ENCODE measurements around the gene PNPLA1. TPM values are rescaled to one million over a fixed set of nuclear protein-coding genes. Genes with fewer than 3 reads are reported as not detected.

The PNPLA1 gene
- total and polyA plus RNA-seq, 10 of the 15 experiments (the other 5 are each of a cell fraction or from before 2014, with no cell fraction given): 0.04 TPM; not detected in 9

- BruUV-seq (replicated peaks): no TSS peak
- H3K4me1 ChIP-seq (ENCODE audit: control insufficient read depth, insufficient read depth, low read length): no peaks in the 10 kb centered on the region
- 16% methylated on average over 3 of the region's 3 CpGs for WGBS (ENCODE audit: insufficient coverage, insufficient replicate concordance, low lambda C conversion rate, missing lambda C conversion rate)
Observed at GRCh38 chr6:36322591-36322990, 52.7 kb downstream of the PNPLA1 start.

GRCh38 chr6:36323062-36323461 lies 53.2 kb downstream of the PNPLA1 start:
- SMC1A ChIA-PET (ENCODE audit: uncharacterized antibody, unreplicated experiment): no interaction called here
- no peak overlapping the region for H2AFZ ChIP-seq (ENCODE audit: control insufficient read depth, low read depth, low read length)
- H3K27me3 ChIP-seq (replicated peaks in 1 of 2; ENCODE audit: control insufficient read depth in 2 of 2, insufficient read depth in 2 of 2, low read length in 1 of 2): no peaks in the 10 kb centered on the region
- ATAC-seq: peak; percentile 48; the same call in 1 of the 3 replicates
- TF ChIP-seq CBX3 (IDR thresholded peaks at IDR 0.05; ENCODE audit: borderline replicate concordance, low read depth) (no peak), SRF (IDR thresholded peaks at IDR 0.05; ENCODE audit: low read depth in 2 of 2, low read length in 2 of 2) (no peak), RUNX3 (IDR thresholded peaks at IDR 0.05; ENCODE audit: low read length) (no peak), BMI1 (IDR thresholded peaks at IDR 0.05; ENCODE audit: borderline replicate concordance) (peak; percentile 92), FOXK2 (IDR thresholded peaks at IDR 0.05) (no peak)
- no peak for FAIRE-seq
- WGBS (ENCODE audit: insufficient coverage, insufficient replicate concordance, low lambda C conversion rate, missing lambda C conversion rate): 40% methylated on average over 8 of the region's 8 CpGs
- no peaks in the 10 kb centered on the region for H3K9me3 ChIP-seq (replicated peaks; ENCODE audit: control insufficient read depth, insufficient read depth, low read length)
- H3K9ac ChIP-seq (ENCODE audit: control insufficient read depth, insufficient read depth, low read length): no peak overlapping the region
- intact Hi-C loops (cut with micrococcal nuclease; ENCODE audit: unreplicated experiment): no loop called here
- H3K4me2 ChIP-seq (ENCODE audit: control insufficient read depth, insufficient read depth): no peak overlapping the region
- no peaks in the 10 kb centered on the region for H4K20me1 ChIP-seq (ENCODE audit: control insufficient read depth, insufficient read depth)
- H3K4me1 ChIP-seq (ENCODE audit: control insufficient read depth, insufficient read depth, low read length): no peaks in the 10 kb centered on the region
- DNase-seq (ENCODE audit: low read depth, low spot score): no peak
- POLR2A ChIA-PET: no interaction called here
- no peak overlapping the region for H3K4me3 ChIP-seq
- CTCF ChIA-PET: interaction anchor here (1.3 kb wide), 1 partner anchor 20 kb away, joined by 4 read pairs; no protein-coding TSS in a partner anchor
- in situ Hi-C loops (cut with MboI): no loop called here
- no peak overlapping the region for H3K27ac ChIP-seq (ENCODE audit: control insufficient read depth, insufficient read depth)
- no peaks in the 10 kb centered on the region for H3K36me3 ChIP-seq (ENCODE audit: control insufficient read depth in 2 of 2, insufficient read depth in 2 of 2, low read length in 1 of 2)
- no TSS peak for BruUV-seq (replicated peaks)
- no peaks in the 10 kb centered on the region for H3K79me2 ChIP-seq (ENCODE audit: control insufficient read depth, insufficient read depth, low read length)
- RAD21 ChIA-PET (ENCODE audit: unreplicated experiment): no interaction called here

More at GRCh38 chr6:36322591-36322990, 52.7 kb downstream of the PNPLA1 start:
- H4K20me1 ChIP-seq (ENCODE audit: control insufficient read depth, insufficient read depth): no peaks in the 10 kb centered on the region
- H3K27ac ChIP-seq (ENCODE audit: control insufficient read depth, insufficient read depth): no peak overlapping the region
- in situ Hi-C loops (cut with MboI) (no loop called here), intact Hi-C loops (cut with micrococcal nuclease; ENCODE audit: unreplicated experiment) (no loop called here)
- DNase-seq (ENCODE audit: low read depth, low spot score) (no peak), ATAC-seq (no peak), FAIRE-seq (no peak)
- no peak for TF ChIP-seq KDM1A (IDR thresholded peaks at IDR 0.05; ENCODE audit: borderline replicate concordance)
- TF ChIP-seq, protein P1, sequence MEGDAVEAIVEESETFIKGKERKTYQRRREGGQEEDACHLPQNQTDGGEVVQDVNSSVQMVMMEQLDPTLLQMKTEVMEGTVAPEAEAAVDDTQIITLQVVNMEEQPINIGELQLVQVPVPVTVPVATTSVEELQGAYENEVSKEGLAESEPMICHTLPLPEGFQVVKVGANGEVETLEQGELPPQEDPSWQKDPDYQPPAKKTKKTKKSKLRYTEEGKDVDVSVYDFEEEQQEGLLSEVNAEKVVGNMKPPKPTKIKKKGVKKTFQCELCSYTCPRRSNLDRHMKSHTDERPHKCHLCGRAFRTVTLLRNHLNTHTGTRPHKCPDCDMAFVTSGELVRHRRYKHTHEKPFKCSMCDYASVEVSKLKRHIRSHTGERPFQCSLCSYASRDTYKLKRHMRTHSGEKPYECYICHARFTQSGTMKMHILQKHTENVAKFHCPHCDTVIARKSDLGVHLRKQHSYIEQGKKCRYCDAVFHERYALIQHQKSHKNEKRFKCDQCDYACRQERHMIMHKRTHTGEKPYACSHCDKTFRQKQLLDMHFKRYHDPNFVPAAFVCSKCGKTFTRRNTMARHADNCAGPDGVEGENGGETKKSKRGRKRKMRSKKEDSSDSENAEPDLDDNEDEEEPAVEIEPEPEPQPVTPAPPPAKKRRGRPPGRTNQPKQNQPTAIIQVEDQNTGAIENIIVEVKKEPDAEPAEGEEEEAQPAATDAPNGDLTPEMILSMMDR (IDR thresholded peaks at IDR 0.05 in 2 of 3, conservative IDR thresholded peaks at IDR 0.05 in 1 of 3; ENCODE audit: control insufficient read depth in 2 of 3, extremely low read depth in 1 of 3, insufficient read depth in 1 of 3, low read depth in 3 of 3, low read length in 3 of 3): no peak
- H3K36me3 ChIP-seq (ENCODE audit: control insufficient read depth in 2 of 2, insufficient read depth in 2 of 2, low read length in 1 of 2): no peaks in the 10 kb centered on the region
- ChIA-PET RAD21 (ENCODE audit: unreplicated experiment) (no interaction called here), CTCF (interaction anchor here (1.3 kb wide), 1 partner anchor 20 kb away, joined by 4 read pairs; no protein-coding TSS in a partner anchor), SMC1A (ENCODE audit: uncharacterized antibody, unreplicated experiment) (no interaction called here), POLR2A (interaction anchor here (1.2 kb wide), 1 partner anchor 11 kb away, joined by 3 read pairs; no protein-coding TSS in a partner anchor)
- no peaks in the 10 kb centered on the region for H3K27me3 ChIP-seq (replicated peaks in 1 of 2; ENCODE audit: control insufficient read depth in 2 of 2, insufficient read depth in 2 of 2, low read length in 1 of 2)
- H2AFZ ChIP-seq (ENCODE audit: control insufficient read depth, low read depth, low read length): no peak overlapping the region
- no peak overlapping the region for H3K4me2 ChIP-seq (ENCODE audit: control insufficient read depth, insufficient read depth)
- no peak overlapping the region for H3K9ac ChIP-seq (ENCODE audit: control insufficient read depth, insufficient read depth, low read length)
- H3K9me3 ChIP-seq (replicated peaks; ENCODE audit: control insufficient read depth, insufficient read depth, low read length): no peaks in the 10 kb centered on the region
- no peaks in the 10 kb centered on the region for H3K79me2 ChIP-seq (ENCODE audit: control insufficient read depth, insufficient read depth, low read length)
- no peak overlapping the region for H3K4me3 ChIP-seq
